Activated CD4-positive, CD25-positive, alpha-beta regulatory T cell treated with anti-CD3 and anti-CD28 coated beads, Interleukin-2, amount 50 U/mL, for 72 hours (primary cell): ENCODE data around the gene UBQLN3.

Experiments
- DNase-seq: peaks from one replicate; pipeline ENCODE4 v3.0.0; 2021

The UBQLN3 gene

DNA sequence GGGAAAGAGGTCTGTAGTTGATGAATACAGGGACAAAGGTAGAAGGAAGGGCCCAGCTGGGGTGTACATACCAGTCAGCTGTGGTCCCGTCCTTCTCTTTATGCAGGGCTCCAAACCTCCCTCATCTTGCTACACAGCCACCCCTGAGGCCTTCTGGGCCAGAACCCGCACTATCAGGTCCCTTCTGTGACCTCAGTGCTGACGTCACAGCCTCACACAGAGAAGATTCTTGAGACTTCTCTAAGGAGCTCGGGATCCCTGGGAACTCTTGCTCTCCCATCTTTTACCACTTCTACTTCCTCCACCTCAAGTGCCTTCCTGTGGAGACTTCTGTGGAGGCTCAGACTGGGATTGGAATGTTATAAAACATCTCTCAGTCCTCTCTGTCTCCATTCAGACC, at the start of gene UBQLN3:
Gene UBQLN3, minus strand, starts transcription at position 155 of the 400 bp plus-strand sequence. CDS start 399 bp downstream, outside the sequence.
- DNase-seq, result no peak

DNA sequence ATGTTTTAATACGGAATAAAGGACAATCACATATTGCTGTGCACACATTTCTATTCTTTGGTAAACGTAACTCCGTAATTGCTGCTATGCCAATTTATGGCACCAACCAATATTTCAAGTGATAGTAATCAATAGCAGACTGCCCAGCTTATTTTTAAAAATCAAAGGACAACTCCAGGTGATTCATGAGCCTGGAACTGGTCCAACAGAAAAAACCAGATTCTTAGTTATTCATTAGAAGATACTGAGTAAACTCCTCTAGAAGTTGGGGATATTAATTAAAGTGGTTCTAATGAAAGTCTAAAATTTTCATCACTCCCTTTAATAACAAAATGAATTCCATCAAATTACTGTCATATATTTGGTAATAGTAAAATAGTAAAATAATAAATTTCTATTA, 48.0 kb upstream of the UBQLN3 start:
- DNase-seq, result no peak

DNA sequence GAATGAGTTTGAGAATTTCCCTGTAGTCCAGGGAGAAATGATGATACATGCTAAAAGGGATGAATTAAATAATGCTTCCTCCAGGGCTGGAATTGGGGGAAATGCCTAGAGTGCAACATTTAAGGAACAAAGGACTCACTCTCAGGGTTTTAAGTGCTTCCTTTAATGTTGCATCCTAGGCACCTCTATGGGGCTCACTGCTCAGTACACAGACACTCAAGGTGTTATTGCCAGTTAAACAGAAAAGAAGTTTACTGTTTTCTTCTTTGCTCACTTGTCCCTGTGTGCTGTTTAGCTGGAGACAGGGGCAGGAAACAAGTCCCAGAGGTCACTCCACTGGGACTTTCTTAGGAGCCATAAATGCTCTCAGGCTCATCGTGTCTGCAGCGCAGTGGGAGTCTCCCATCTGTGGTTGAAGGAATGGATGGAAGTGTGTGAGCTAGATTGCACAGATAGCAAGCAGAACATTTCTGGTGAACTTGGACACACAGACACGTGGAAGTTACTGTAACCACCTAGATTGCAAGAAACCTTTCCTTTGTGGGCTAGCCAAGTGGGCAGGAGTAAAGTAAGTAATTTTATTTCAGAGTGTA, 46.9 kb upstream of the UBQLN3 start:
- no peak for DNase-seq

DNA sequence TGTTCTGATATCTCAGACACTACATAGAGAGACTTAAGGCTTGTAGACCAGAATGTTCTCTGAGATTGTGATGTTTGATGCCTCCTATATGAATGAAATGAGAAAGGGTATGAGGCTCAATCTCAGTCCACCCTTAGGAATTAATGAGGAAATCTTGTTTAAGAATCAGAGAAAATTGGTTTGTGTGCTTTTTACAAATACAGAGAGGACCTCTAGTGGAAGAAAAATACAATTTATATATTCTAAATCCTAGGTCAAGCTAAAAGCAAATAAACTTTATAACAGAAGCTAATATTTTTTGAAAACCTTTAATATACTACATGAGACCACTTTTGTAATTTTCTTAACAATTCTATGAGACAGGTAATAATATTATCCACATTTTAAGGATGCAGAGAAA, 43.6 kb upstream of the UBQLN3 start:
- DNase-seq, result no peak

DNA sequence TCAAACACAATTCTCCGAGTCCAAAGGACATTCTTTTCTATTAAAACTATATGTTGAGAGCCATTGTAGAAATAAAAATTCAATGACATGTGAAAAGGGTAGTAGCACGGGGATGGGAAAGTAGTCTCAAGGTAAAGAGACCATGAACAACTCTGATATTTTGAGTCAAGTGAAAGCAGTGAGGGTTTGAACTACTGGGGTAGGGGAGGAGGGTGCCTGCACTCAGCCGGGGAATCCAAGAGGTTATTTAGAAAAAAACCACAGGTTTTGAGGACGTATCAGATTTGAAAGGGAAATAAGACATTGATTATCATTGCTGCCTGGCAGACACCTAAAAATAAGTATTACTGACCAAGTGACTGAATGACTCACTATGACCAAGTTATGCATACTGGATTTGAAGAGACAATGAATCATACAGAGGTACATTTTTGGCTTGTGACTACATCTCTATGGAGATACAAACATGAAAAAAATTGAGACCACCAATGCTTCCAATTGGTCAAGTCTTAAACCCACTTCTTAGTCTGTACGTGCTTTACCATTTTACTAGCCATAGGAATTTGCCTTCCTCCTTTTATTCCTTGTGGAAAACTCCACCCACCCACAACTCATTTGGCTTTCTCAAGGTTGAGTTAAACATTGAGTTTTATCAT, 40.8 kb upstream of the UBQLN3 start:
- DNase-seq, result no peak

DNA sequence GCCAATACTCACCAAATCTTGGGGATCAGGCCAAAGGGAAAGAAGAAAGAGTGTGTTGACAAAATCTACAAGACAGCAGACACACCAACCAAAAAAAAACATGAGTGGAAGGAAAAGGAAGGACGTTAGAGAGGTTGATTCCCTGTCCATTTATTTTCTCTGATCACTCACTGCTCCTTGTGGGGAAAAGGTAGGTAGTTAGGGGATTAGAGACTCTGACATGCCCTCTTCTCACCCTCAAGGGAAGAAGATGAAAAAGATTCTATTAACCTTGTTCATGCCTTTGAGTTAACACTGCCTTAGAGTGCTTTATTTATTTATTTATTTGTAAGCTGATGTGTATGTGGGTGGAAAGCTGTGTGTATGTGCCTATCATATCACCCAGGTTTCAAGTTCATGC, 38.7 kb upstream of the UBQLN3 start, which contains the start of gene OR52H1:
Gene OR52H1, minus strand, starts transcription at position 101 of the 400 bp plus-strand sequence. CDS start 3,035 bp downstream, outside the sequence.
- no peak for DNase-seq

DNA sequence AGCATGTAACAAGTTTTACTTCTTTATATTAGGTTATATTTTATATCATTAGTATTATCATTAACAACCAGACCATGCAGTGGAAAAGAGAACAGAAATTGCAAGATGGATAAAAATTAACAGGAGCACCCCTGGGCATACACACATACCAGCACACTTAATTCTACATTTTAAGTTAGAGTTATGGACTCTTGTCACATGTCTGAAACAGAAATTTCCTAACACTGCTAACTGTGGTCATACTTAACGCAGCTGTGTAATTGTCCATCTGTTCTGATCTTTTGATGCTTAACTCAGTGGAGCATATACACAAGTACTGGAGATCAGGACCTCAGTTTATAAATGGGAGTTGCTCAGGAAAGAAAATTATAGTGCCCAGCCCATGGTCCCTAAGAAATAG, 38.2 kb upstream of the UBQLN3 start:
- DNase-seq, result no peak

DNA sequence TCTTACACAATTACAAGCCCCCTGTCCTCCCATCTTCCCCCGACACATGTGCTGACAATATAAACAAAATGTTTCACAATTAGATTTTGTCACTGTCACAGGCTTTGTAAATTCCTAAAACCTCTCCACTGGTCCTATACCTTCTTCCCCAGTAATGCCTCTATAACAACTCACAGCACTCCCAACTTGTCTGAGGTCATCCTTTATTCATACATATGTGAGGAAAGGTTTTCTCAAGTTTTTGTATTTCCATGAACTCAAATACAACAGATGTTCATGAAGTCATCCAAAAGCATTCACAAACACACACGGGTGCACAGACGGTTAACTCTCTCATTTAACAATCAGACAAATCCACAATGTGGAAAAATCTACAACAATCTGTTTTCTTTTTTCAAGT, 36.7 kb upstream of the UBQLN3 start:
- DNase-seq, result no peak

DNA sequence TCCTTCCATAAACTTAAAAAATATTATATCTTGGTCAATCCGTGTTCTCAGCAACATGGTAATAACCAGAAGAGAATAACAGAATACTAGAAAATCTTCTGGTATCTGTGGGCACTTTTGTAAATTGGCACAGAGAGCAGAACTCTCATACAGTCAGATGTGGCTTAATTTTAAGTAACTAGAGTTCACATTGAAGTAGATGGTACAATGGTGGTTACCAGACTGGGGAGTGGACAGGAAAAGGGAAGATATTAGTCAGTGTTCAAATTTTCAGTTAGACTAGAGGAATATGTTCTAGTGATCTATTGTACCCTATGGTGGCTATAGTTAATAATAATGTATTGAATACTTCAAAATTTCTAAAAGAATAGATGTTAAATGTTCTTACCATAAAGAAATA, 31.7 kb upstream of the UBQLN3 start:
- no peak for DNase-seq

DNA sequence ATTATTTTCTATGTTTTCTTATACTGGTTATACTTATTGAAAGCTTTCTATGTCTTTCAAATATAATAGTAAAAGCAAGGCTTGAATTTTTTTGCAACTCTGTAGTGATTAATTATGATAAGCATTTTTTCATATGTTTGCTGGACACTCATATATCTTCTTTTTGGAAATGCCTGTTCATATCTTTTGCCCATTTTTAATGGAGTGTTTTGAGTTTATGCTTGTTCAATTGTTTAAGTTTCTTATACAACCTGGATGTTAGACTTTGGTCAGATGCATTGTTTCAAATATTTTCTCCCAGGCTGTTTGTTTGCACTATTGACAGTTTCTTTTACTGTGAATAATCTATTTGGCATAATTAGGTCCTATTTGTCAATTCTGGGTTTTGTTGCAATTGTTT, 26.7 kb upstream of the UBQLN3 start:
- no peak for DNase-seq

DNA sequence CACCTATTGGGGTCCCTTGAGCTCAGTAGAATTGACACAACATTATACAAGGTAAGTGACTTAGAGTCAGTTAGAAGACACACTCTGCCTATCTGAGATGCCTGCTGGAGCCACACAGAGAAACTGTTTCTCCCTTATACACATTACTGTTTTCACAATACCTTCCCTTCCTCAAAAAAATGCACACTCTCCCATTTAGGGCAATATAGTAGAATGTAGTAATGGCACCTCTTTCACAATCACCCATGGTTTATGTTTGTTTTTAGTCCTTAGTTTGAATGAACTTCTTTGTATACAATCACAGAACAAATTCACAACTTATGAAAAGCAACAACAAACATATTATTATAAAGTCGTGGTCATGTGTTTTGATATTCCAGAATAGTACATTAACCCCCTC, 24.3 kb upstream of the UBQLN3 start:
- no peak for DNase-seq

DNA sequence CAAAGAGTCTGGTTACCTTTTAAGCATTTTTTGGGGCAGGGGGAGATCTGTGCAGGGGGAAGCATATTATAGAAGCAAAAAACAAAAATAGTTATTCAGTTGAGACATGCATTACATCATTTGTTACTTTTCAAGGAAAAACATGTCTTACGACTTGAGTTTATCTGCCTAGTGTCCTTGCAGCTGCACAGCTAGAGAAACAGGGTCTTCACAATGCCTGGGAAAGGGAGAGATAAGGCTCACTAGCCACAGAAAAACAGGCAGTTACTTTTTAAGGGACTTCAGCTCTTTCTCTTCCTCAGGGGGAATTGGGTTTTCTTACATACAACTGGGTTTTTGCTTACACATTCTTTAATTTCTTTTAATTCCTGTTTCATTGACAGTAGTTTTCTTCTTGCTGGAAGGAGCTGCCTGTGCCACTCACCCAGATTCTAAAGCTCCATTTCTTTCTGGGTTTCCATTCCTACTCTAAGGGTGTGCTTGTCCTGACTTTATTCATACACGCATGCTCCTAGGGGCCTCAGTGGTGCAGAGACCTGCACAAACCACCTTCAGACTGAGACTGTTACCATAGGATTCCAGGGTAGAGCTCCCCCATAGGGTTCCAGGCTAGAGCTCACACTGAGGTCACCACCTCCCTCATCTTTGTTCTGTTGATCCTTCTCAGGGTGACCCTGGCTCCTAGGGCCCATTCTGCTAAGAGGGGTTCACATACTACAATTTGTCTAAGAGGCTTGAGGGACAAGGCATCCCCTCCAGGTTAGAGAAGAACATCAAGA, 21.5 kb upstream of the UBQLN3 start:
- no peak for DNase-seq

DNA sequence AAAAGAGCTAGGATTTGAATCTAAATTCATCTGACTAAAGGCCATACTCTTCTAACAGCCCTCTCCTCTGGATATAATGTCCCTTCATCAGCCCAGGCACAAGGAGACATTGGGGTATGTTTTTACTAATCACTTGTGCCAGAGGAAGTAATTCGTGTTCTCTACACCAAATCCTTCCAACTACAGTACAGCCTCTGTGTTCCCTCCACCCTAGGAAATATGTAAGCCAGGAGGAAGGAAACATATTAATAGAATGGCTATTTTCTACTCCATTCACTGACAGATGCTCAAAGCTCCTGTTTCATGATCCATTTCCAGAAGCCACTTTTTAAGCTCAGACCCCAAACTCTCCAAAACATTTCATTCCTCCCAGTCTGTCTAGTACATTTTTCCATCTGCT, 18.7 kb upstream of the UBQLN3 start:
- no peak for DNase-seq

DNA sequence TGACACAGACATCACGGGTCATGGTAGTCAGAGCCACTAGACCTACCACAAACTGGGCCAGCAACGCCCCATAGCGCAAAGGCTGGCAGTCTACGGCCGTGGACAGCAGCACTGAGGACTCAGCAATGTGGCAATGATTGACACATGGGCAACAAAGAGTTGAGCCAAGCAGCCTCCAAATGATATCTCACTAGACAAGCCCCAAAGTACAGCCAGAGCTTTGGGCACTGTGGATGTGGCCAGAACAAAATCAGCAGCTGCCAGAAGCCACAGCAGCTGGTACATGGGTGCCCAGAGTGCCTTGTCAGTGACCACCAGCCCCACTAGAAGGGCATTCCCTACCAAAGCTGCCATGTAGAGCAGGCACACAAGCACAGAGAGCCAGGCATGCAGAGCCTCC, 18.0 kb upstream of the UBQLN3 start:
- no peak for DNase-seq

DNA sequence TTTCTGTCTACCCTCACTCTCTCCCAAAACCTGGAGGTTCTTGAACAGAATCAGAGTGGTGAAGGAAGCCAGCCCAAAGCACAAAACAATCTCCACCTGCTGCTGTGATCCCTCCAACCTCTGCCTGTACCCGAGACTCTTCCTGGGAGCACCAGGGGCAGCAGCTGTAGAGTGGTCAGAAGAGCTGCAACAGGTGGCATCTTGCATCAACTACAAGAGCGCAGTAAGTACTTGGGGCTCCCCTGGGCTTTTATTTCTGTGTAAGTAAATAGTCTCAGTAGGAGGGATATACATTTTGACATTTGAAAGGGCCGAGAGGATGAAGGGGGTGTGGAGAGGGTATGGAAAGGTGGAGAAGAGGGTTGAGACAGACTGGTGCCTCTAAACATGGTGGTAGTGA, 15.0 kb upstream of the UBQLN3 start:
- no peak for DNase-seq

DNA sequence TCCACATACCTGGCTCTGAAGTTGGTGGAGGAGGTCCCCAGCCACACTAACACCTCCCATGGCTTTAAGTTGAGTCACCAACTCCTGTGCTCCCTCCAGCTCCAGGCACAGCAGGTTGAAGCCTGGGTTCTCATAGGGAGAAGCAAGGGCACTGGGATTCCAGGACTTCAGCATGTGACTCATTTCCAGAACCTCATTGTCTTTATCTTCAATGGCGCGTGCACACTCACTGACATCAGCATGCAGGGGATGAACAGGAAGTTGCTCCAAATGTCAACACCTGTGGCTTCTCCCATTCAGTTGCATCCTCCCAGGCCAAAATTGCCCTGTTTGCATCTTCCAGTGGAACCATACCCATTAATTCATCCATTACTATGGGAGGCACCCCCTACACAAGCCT, 12.6 kb upstream of the UBQLN3 start:
- no peak for DNase-seq

DNA sequence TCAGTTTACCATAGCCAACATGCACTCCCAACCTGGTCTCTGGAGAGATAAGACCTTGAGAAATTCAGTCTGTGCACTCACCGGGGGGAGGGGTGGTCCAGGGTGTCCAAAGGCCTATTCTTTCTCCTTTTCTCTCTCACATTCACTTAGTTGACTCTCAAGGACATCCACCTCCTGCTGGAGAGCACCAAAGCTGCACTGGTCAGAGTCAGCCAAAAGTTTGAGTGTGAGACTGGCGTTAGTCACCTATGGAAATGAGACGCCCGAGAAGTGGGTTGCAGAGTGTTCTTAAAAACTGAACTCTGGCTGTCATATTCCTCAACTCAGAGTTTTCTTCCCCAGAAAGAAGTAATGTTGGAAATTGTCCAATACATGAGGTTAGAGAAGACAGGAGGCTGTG, 11.8 kb upstream of the UBQLN3 start:
- no peak for DNase-seq

DNA sequence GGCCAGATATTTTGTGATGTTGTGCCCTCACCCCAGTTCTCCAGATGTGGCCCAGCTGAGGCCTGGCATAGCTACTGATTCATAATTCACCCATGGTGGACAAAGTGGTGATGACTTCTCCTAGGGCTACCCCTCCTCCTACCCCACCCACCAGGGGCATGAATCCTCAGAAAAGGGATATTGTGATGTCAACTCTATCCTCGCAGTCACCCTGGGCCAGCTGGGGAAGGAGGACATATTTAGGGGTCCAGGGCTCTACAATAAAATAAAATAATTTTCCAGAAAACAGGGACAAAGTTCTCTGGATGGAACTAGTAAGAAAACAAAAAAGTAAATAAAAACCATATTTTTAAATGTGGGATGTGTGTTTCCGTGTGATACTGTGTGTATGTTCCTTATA, 6.8 kb upstream of the UBQLN3 start, which contains the start of gene UBQLNL:
Gene UBQLNL, minus strand, starts transcription at position 101 of the 400 bp plus-strand sequence. CDS start 258 bp downstream, outside the sequence.
- no peak for DNase-seq

DNA sequence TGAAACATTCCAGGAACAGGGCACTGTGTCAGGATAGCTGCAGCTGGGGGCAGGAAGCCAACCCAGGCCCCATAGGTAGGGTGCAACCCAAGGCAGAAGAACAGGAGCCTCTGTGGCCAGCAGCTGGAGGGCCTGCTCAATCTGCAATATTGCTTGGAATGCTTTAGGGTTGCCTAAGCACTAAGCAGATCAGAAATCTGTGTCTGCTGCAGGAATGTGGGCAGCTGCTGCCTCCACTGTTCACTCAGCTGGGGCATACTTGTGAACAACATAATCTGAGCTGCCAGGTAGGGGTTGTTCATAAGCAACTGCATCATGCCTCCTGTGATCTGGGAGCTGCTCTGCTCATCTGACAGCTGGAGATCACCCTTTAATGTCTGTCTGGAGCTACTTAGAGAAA, 5.1 kb upstream of the UBQLN3 start:
- DNase-seq, result no peak

DNA sequence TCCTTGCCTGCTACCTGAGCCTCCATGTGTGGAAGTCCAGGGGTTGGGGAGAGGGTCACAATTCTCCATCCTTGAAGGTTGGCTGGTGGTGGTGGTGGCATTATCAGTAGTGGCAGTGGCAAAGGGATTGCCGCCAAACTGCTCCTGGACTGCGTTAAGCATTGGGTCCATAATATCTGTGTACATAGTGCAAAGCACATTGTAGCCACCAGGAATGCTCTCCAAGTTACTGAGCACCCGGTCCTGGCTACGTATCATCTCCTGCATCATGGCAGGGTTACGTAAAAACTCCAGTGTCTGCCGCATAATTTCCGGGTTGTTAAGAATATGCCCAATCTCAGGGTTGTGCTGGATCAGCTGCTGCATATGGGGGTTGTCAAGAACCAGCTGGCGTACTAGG, 1.2 kb downstream of the UBQLN3 start:
- DNase-seq, result no peak

DNA sequence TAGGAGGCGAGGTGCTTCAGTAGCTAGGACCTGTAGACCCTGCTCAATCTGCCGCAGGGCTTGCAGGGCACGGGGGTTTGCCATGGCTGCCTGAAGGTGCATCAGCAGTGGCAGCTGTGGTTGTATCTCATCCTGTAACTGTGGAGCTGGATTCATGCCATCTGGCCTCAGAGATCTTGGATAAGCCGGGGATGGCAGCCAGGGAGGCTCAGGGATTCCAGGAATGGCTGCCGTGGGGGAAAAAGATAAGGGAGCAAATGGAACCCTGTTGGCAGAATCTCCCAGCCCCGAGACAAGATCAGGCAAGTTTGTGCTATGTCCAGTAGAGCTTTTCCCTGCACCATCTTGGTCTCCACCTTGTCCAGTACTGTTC, 1.8 kb downstream of the UBQLN3 start:
- no peak for DNase-seq

DNA sequence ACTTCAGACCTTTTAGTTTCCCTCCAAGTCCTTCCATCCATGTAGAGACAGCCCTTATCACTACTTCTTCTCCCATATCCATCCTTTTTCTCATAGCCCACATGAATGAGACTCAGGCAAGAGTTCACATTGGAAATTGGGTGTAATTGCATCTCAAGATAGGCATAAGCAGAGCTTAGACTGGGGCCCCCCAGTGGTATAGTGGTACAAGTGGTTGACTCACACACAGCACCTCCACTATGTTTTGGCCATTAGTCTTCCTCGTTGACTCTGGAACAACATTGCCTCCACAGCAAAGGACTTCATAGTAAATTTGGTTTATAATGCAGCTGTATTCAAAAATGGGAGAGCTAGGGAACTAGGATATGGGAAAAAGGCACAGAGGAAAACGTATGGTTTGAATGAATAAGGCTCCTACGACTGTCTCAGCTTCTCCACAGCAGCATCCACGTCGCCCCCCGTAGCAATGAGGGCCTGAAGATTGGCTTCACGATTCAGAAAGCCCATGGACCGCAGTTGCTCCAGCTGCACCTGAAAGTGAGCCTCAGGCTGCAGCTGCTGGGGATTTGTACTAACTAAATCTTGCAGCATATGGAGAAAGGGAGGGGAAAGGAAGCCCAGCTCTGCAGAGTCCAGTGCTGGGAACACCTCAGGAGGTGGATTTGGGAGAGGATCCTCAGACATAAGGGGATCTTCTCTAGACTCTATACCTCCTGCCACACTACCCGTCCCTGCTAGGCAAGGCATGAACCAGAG, 2.4 kb downstream of the UBQLN3 start:
- DNase-seq, result no peak

DNA sequence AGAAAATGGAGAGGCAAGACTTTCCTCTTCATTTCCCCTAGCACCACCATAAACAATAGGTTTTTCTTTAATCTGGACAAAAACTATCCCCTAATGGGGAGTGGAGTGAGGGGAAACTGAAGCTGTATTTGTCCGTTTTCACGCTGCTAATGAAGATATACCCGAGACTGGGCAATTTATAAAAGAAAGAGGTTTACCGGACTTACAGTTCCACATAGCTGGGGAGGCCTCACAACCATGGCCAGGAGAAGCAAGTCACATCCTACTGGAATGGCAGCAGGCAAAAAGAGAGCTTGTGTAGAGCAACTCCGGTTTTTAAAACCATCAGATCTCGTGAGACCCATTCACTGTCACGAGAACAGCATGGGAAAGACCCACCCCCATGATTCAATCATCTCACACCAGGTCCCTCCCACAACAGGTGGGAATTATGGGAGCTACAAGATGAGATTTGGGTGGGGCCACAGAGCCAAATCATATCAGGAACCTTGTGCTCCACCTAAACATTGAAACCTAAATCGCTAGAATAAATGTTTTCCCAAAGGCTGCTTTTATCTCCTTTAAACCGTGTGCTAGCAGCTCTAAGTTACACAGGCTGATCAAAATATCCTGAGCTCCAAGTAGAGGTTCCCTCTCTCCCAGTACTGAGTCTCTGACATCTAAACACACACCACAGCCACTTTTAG, 4.3 kb downstream of the UBQLN3 start:
- no peak for DNase-seq
